H9 (cell line): ENCODE measurements around the gene IDH2. TPM values are rescaled to one million over a fixed set of nuclear protein-coding genes. Genes with fewer than 3 reads are reported as not detected.

Experiments used
- DNase-seq: peaks from one replicate; pipeline ENCODE4 v3.0.0-alpha.2; 2017
- H2AFZ ChIP-seq: one replicate; pipeline ENCODE4 v1.6.1; 2013; ENCODE audit warnings: mild to moderate bottlenecking, low read length, control low read depth, moderate library complexity
- H2AK5ac ChIP-seq: 2 replicates; pipeline ENCODE4 v1.6.1; 2013; ENCODE audit warnings: low read length, control low read depth, mixed read lengths; ENCODE audit not compliant: insufficient read length
- H2BK120ac ChIP-seq: one replicate; pipeline ENCODE4 v1.6.1; 2013; ENCODE audit warnings: low read depth, mild to moderate bottlenecking, low read length, control low read depth, inconsistent platforms; ENCODE audit not compliant: poor library complexity, severe bottlenecking
- H2BK12ac ChIP-seq: 2 replicates; pipeline ENCODE4 v1.6.1; 2013; ENCODE audit warnings: low read length, control low read depth, mixed read lengths, low read depth; ENCODE audit not compliant: insufficient read length
- H2BK15ac ChIP-seq: 2 replicates; pipeline ENCODE4 v1.6.1; 2013; ENCODE audit warnings: low read depth, low read length, control low read depth
- H2BK20ac ChIP-seq: one replicate; pipeline ENCODE4 v1.6.1; 2013; ENCODE audit warnings: low read depth, mild to moderate bottlenecking, low read length, control low read depth, inconsistent platforms; ENCODE audit not compliant: poor library complexity, severe bottlenecking
- H2BK5ac ChIP-seq: 2 replicates; pipeline ENCODE4 v1.6.1; 2013; ENCODE audit warnings: low read length, control low read depth, mixed read lengths; ENCODE audit not compliant: insufficient read length
- H3K14ac ChIP-seq: 2 replicates; pipeline ENCODE4 v1.6.1; 2013; ENCODE audit warnings: low read length, control low read depth; ENCODE audit not compliant: insufficient read depth
- H3K18ac ChIP-seq: 2 replicates; pipeline ENCODE4 v1.6.1; 2013; ENCODE audit warnings: low read depth, mild to moderate bottlenecking, mixed read lengths, low read length, control low read depth; ENCODE audit not compliant: insufficient read length
- H3K23ac ChIP-seq: 2 replicates; pipeline ENCODE4 v1.6.1; 2013; ENCODE audit warnings: low read length, control low read depth, mixed read lengths, low read depth; ENCODE audit not compliant: insufficient read length
- H3K23me2 ChIP-seq: 2 replicates; pipeline ENCODE4 v1.6.1; 2013; ENCODE audit warnings: low read depth, mild to moderate bottlenecking, mixed read lengths, low read length, control low read depth; ENCODE audit not compliant: insufficient read length, poor library complexity, severe bottlenecking
- H3K27ac ChIP-seq: 2 replicates; pipeline ENCODE4 v1.5.1; 2013; ENCODE audit warnings: low read length, control low read depth, mixed read lengths, low read depth; ENCODE audit not compliant: insufficient read length
- H3K27me3 ChIP-seq: 2 replicates; pipeline ENCODE4 v1.6.1; 2013; ENCODE audit warnings: low read length, control low read depth, inconsistent platforms; ENCODE audit not compliant: insufficient read depth
- H3K4ac ChIP-seq: 2 replicates; pipeline ENCODE4 v1.6.1; 2013; ENCODE audit warnings: low read depth, mild to moderate bottlenecking, control low read depth, inconsistent platforms, low read length, moderate library complexity
- H3K4me1 ChIP-seq: 2 replicates; pipeline ENCODE4 v1.6.1; 2013; ENCODE audit warnings: low read length, control low read depth, inconsistent platforms; ENCODE audit not compliant: insufficient read depth
- H3K4me2 ChIP-seq: 2 replicates; pipeline ENCODE4 v1.6.1; 2013; ENCODE audit warnings: low read length, control low read depth, mixed read lengths; ENCODE audit not compliant: insufficient read length, insufficient read depth
- H3K56ac ChIP-seq: 2 replicates; pipeline ENCODE4 v1.6.1; 2013; ENCODE audit warnings: low read depth, mild to moderate bottlenecking, mixed read lengths, low read length, control low read depth; ENCODE audit not compliant: insufficient read length
- H3K79me1 ChIP-seq: 2 replicates; pipeline ENCODE4 v1.6.1; 2013; ENCODE audit warnings: low read depth, mild to moderate bottlenecking, moderate library complexity, low read length, control low read depth, inconsistent platforms; ENCODE audit not compliant: insufficient read depth, poor library complexity, severe bottlenecking
- H3K79me2 ChIP-seq: 2 replicates; pipeline ENCODE4 v1.6.1; 2013; ENCODE audit warnings: low read length, control low read depth, inconsistent platforms; ENCODE audit not compliant: insufficient read depth
- H3K9ac ChIP-seq: 2 replicates; pipeline ENCODE4 v1.6.1; 2013; ENCODE audit warnings: low read length, control low read depth, mixed read lengths; ENCODE audit not compliant: insufficient read length; ENCODE audit errors: extremely low read depth
- H3K9me3 ChIP-seq: one replicate; pipeline ENCODE4 v1.6.1; 2013; ENCODE audit warnings: low read depth, low read length, inconsistent platforms; ENCODE audit not compliant: control insufficient read depth
- H3T11ph ChIP-seq: one replicate; pipeline ENCODE4 v1.6.1; 2013; ENCODE audit warnings: mild to moderate bottlenecking, low read length, control low read depth, inconsistent platforms
- H4K20me1 ChIP-seq: one replicate; pipeline ENCODE4 v1.6.1; 2013; ENCODE audit not compliant: control insufficient read depth, insufficient read length, insufficient read depth
- H4K5ac ChIP-seq: 2 replicates; pipeline ENCODE4 v1.6.1; 2013; ENCODE audit warnings: low read depth, mild to moderate bottlenecking, mixed read lengths, low read length, control low read depth; ENCODE audit not compliant: insufficient read length
- H4K8ac ChIP-seq: replicated peaks from 2 replicates; pipeline ENCODE4 v1.6.1; 2013; ENCODE audit warnings: low read length, control low read depth, mixed read lengths, low read depth; ENCODE audit not compliant: insufficient read length
- H4K91ac ChIP-seq: 2 replicates; pipeline ENCODE4 v1.6.1; 2013; ENCODE audit warnings: low read depth, mild to moderate bottlenecking, moderate library complexity, mixed read lengths, low read length, control low read depth; ENCODE audit not compliant: insufficient read length
- H3K27ac Mint-ChIP-seq, 3 experiments: 2 replicates in 2 of 3; 3 replicates in 1 of 3; pipeline ENCODE4 v1.8.0; 2020 to 2021; ENCODE audit warnings: mixed read lengths in 3 of 3, mild to moderate bottlenecking in 1 of 3, moderate library complexity in 1 of 3
- H3K27me3 Mint-ChIP-seq: 2 replicates; pipeline ENCODE4 v1.8.0; 2021; ENCODE audit warnings: low read depth, mild to moderate bottlenecking, moderate library complexity, mixed read lengths
- H3K36me3 Mint-ChIP-seq, 3 experiments: 2 replicates in 2 of 3; 3 replicates in 1 of 3; pipeline ENCODE4 v1.8.0; 2020 to 2021; ENCODE audit warnings: low read depth in 3 of 3, mixed read lengths in 3 of 3; ENCODE audit not compliant: insufficient read depth in 1 of 3
- H3K4me1 Mint-ChIP-seq, 2 experiments: 2 replicates each; pipeline ENCODE4 v1.8.0; 2020; ENCODE audit warnings: mixed read lengths in 2 of 2
- H3K4me3 Mint-ChIP-seq, 2 experiments: 2 replicates in 1 of 2; 3 replicates in 1 of 2; pipeline ENCODE4 v1.8.0; 2020 to 2021; ENCODE audit warnings: mild to moderate bottlenecking in 2 of 2, mixed read lengths in 2 of 2, moderate library complexity in 1 of 2
- H3K9me3 Mint-ChIP-seq, 2 experiments: 2 replicates in 1 of 2; 3 replicates in 1 of 2; pipeline ENCODE4 v1.8.0; 2020; ENCODE audit warnings: mild to moderate bottlenecking in 2 of 2, mixed read lengths in 2 of 2, moderate library complexity in 1 of 2
- WGBS: extraction: QIAGEN DNeasy Blood & Tissue Kit; methylation state at CpG from one replicate; pipeline ENCODE4 v1.1.7; 2013; ENCODE audit warnings: missing lambda C conversion rate, low lambda C conversion rate, mixed read lengths; ENCODE audit not compliant: insufficient read length; ENCODE audit errors: extremely low coverage; 5-methylcytosine and 5-hydroxymethylcytosine counted together
- total RNA-seq: library from RNA; stranded (reverse); gene quantifications from 2 replicates; pipeline ENCODE4 v1.2.1, GENCODE V29; 2021
- TF ChIP-seq, protein P1 (sequence below): fragments of 200-600 bp; sonication (generic); conservative IDR thresholded peaks from 3 replicates; pipeline ENCODE4 v1.8.0; 2021; ENCODE audit warnings: antibody characterized with exemption, mild to moderate bottlenecking

The IDH2 gene
- total RNA-seq, 1 experiment from 2014 or later = 57.7 TPM

- Histone ChIP-seq H2BK5ac (no peak overlapping the region), H3K9me3 (no peaks in the 10 kb centered on the region), H4K20me1 (no peaks in the 10 kb centered on the region), H3K4me1 (peaks cover 15% of the 10 kb centered on the region; the same call in 1 of the 2 replicates), H2BK12ac (no peak overlapping the region), H3K79me2 (0 out of 2 replicates have a peak, but pooled peaks cover 2% of the 10 kb centered on the region), H4K5ac (no peak overlapping the region), H3K9ac (no peak overlapping the region), H2AFZ (no peak overlapping the region), H3T11ph (no peak overlapping the region), H3K4ac (no peak overlapping the region), H3K56ac (no peak overlapping the region), H3K14ac (no peak overlapping the region), H3K27ac (no peak overlapping the region), H2BK15ac (no peak overlapping the region), H3K79me1 (no peaks in the 10 kb centered on the region), H2BK20ac (no peak overlapping the region), H4K91ac (no peak overlapping the region), H2AK5ac (no peak overlapping the region), H2BK120ac (no peak overlapping the region), H3K27me3 (no peaks in the 10 kb centered on the region), H3K23ac (no peak overlapping the region), H3K4me2 (no peak overlapping the region), H3K23me2 (no peaks in the 10 kb centered on the region), H3K18ac (no peak overlapping the region), H4K8ac (no peak overlapping the region)
- H3K27ac Mint-ChIP-seq = peak overlapping the region in 1 of 3 experiments; percentile 89; a peak in 1 of 7 replicates
- no peak overlapping the region; a peak in 1 of 5 replicates for H3K4me3 Mint-ChIP-seq
- no peak for DNase-seq
- peaks cover 50 to 63% of the 10 kb centered on the region in 2 experiments for H3K4me1 Mint-ChIP-seq
- H3K36me3 Mint-ChIP-seq = no peaks in the 10 kb centered on the region; a peak in 1 of 7 replicates
- no peaks in the 10 kb centered on the region for H3K9me3 Mint-ChIP-seq
- TF ChIP-seq, protein P1, sequence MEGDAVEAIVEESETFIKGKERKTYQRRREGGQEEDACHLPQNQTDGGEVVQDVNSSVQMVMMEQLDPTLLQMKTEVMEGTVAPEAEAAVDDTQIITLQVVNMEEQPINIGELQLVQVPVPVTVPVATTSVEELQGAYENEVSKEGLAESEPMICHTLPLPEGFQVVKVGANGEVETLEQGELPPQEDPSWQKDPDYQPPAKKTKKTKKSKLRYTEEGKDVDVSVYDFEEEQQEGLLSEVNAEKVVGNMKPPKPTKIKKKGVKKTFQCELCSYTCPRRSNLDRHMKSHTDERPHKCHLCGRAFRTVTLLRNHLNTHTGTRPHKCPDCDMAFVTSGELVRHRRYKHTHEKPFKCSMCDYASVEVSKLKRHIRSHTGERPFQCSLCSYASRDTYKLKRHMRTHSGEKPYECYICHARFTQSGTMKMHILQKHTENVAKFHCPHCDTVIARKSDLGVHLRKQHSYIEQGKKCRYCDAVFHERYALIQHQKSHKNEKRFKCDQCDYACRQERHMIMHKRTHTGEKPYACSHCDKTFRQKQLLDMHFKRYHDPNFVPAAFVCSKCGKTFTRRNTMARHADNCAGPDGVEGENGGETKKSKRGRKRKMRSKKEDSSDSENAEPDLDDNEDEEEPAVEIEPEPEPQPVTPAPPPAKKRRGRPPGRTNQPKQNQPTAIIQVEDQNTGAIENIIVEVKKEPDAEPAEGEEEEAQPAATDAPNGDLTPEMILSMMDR = no peak
- WGBS = no CpG with 5 or more reads among the region's 10 CpGs
- no peaks in the 10 kb centered on the region; the same call in 1 of the 2 replicates for H3K27me3 Mint-ChIP-seq
Observed at GRCh38 chr15:90035840-90036230, 66.4 kb downstream of the IDH2 start.
